ENCODE results near the gene PCED1B.
"Not testable (repeated sequence)": the region's sequence is repeated elsewhere in the genome, so short reads cannot be mapped to it uniquely, and the experiment has no call there.

PCED1B gene

DNA sequence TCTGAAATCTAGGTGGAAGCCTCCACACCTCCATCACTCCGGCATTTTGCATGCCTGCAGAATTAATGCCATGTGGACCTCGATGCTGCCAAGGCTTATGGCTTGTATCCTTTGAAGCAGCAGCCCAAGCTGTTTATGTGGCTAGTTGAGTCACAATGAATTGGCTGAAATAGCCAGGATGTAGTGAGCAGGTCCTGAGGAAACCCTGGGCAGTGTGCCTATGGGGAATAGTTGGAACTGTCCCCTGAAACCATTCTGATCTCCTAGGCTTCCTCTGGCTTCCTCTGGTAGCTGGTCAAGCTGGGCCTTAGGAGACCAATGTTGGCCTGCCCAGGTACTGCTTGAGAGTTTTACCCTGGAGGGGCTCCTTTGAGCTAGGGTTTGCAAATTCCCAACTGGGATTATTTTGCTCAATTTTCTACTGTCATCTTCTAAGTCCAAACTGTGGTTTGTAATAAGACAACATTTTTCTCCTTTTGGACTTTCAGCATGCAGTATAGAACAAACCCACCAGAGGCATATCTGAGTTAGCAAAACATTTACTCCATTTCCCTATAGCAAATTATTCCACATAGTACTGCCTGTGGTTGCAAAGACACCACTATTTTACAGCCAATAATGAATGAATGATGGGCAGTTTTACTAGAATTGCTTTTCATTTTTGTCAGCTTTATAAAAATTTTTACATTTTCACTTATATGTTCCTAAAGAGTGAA is 85.5 kb downstream of the PCED1B start:
- no peak for DNase-seq (ENCODE audit: low read depth)

DNA sequence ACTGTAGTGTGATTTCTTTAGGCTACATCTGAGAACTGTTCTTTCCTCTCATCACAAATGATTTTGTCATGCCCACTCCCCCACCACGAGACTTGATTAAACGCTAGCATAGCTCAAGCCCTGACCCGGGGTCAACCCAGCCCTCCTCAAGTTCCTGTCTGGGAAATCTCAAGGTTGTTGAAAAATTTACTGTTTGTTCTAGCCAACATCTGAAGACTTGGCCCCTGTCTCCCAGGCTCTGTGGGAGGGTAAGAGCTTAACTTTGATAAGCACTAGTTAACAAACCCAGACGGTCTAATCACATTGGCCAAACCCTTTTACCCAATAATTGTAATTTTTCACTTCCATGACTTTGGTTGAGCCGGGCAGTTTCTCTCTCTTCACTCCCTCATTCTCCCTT is 86.5 kb downstream of the PCED1B start:
- no peak for DNase-seq (ENCODE audit: low read depth)

DNA sequence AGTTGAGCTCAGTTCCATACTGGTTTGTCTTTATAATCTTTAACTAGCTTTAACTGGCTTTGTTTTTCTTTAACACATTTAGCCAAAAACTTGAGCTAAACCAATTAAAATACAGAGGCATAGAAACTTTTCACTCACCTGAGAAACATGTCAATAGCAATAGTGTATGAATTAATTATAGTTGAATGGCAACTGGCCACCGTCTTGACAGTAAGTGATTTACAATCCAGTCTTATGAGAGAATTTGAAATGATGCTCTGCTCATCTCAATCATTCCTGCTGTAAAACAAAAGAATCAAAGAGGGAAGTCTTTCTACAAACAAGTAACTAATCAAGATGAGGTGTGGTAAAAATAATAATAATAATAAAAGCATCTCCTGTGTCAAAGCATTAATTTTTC is 86.9 kb downstream of the PCED1B start:
- no peak for DNase-seq (ENCODE audit: low read depth)

DNA sequence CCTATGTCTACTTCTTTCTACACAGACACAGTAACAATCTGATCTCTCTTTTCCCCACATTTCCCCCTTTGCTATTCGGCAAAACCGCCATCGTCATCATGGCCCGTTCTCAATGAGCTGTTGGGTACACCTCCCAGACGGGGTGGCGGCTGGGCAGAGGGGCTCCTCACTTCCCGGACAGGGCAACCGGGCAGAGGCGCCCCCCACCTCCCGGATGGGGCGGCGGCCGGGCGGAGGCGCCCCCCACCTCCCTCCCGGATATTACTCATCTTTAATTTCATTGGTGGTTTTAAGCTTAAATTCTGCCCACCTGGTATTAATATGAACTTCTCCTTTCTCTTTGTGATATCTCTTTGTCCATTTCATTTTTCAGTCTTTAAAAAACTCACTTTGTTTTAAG is 90.9 kb downstream of the PCED1B start:
- DNase-seq (ENCODE audit: low read depth): not testable (repeated sequence)

DNA sequence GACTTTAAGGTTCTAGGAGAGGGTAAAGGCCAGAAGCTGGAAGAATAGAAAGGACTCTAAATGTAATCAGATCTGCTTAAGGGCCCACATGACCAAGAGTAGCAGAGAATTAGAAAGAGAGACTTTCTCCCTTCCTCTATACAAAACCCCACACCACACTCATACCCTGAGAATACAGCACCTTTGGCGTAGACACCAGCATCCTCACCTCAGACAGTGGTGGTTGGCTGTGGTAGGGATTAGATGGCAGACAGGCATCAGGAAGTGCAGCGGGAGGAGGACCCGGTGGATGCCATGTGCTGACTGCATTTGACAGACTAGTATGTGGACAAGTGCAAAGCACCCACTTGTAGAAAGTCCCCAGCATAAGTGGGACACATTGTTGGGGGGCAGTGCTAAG is 98.6 kb downstream of the PCED1B start:
- no peak for DNase-seq (ENCODE audit: low read depth)

DNA sequence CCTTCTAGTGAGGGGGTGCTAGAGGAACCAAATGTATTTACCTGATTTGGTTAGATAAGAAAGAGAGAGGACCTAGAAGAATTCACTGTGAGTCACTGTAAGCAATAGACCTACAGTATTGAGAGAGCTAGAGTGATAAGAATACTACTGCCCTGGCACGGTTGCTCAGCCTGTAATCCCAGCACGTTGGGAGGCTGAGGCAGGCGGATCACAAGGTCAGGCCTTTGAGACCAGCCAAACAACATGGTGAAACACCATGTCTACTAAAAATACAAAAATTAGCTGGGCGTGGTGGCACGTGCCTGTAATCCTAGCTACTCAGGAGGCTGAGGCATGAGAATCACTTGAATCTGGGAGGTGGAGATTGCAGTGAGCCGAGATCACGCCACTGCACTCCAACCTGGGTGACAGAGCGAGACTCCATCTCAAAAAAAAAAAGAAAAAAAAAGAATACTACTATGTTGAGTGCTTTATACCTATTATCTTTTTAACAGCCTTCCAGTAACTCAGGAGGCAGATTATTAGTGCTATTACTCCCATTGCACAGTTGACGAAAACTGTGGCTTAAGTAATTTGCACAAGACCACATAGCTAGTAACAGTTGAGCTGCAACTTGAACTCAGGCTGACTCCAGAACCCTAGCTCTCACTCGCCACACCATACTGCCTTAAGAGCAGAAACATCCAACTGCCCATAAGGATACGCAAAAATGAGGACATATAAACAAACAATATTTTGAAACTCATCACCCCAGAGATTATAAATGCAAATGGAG is 102.9 kb downstream of the PCED1B start:
- DNase-seq (ENCODE audit: low read depth): not testable (repeated sequence)

DNA sequence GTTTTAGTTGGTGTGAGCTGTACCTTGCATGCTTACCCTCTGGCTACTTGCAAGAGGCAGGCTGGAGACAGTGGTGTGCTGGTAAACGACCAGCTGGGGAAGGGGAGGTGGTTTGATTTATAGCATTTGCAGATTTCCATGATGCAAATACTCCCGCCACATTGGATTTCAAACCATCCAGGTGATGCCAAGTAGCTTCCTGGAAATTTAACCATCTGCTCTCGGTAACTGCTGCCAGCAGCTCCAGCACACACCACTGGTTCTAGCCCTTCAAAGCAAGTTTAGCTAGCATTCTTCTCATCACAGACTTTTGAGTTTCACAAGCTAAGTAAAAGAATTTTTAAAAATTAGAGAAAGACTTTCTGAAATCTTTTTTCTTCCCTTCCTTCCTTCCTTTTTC is 104.8 kb downstream of the PCED1B start:
- DNase-seq (ENCODE audit: low read depth): no peak

DNA sequence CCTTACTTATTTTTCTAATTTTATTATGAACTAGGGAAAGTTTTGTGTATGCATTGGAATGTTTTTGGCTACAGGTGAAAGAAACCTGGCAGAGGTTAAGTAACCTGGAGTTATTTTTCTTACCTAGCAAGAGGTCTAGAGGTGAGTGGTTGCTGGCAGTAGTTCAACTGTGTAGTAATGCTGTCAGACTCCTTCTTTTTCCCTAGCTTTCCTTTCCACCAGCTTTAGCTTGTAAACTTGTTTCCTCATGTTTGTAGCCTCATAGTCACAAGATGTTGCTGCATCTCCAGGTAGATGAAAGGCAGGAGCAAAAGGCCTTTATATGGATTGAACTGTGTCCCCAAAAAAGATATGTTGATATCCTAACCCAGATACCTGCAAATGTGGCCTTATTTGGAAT is 105.4 kb downstream of the PCED1B start:
- DNase-seq (ENCODE audit: low read depth): no peak

DNA sequence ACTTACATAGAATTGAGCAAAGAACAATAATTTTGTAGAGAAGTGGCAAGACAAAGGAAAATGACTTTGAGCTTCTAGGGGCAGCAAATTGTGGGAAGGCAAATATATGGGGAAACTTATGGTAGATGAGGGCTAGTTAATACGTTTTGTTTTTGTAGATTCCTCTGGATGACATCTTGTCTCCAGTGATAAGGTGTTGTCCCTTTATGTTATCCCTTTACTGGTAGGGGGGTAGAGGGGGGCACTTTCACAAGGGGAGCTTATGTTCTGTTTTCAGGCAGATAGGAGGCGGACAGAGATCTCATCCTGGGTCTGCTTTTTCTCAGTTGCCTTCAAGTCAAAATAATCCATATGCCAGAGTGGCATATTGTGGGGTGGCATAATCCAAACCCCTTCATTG is 106.8 kb downstream of the PCED1B start:
- DNase-seq (ENCODE audit: low read depth): no peak

DNA sequence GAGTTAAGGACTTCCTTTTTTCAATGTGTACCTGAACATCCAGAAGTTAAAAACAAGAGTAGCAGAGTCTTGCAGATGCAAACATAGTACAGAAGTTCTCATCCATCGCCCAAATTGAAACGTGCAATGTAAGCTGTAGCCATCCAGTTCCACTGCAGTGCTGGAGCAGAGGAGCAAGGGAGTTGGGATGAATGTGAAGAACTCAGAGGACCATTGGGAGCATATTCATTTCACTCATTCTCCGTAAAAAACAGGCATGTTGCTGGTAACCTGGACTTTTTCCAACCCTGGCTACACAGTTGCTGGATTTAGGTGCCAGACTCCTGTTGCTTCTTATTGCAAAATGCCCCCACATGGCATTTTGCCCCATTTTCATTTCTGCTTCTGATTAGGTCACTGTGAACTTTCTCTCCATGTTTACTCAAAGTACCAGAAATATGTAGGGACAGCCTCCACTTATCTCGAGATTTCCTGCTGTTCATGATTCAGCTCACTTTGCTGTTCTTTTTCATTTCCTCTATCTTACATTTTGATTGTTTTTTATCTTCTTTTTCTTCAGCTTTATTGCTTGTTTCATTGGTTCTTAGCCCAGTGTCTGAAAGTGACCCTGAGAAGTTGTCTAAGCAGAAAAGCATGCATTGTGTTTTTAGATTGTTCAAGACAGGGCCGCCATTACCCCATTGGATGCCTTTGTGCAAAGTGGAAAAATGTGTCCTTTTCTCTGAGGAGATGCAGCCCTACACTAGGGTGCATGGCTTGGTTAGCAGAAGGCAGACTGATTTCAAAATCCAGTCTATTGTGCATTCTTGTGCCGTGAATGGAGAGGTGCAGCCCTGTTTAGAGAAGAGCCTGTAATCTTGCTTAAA is 109.4 kb downstream of the PCED1B start:
- DNase-seq (ENCODE audit: low read depth): no peak

DNA sequence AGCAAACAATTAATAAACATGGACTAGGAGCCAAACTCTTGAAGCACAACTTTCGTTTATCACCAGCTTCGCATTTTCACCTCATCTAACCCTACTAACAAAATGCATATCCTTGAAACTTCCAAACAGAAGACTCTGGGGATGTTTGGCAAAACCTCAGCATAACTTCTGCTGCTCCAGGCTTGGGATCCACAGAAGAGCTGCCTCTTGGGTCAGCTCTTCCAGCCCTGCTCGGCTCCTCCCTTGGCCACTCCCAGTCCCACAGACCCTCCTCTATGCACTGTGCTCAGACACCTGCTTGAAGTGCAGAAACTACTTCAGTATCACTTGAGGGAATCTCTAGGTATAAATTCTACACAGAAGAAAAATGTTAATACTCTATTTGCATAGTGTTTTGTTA is 110.3 kb downstream of the PCED1B start:
- DNase-seq (ENCODE audit: low read depth): no peak

DNA sequence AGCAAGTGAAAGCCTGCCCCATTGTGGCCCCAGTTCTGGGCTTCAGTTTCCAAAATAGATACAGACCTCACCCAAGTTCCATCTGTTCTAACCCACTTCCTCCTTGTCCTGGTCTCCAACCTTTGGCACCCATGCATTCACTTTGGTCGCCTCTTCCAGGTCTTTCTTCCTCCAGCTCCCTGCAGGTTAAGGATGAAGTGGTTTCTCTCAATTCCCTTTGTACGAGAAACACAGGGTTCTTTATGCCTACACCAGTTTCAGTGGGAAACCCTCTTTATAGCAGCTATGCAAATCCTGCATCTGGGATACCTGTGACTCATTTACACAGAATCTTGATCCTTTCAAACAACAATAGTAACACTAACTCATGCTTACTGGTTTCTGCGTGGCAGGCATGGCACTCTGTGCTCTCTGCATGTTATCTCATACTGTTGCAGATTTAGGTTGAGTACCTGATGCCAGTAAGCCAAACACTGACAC is 110.9 kb downstream of the PCED1B start:
- no peak for DNase-seq (ENCODE audit: low read depth)

DNA sequence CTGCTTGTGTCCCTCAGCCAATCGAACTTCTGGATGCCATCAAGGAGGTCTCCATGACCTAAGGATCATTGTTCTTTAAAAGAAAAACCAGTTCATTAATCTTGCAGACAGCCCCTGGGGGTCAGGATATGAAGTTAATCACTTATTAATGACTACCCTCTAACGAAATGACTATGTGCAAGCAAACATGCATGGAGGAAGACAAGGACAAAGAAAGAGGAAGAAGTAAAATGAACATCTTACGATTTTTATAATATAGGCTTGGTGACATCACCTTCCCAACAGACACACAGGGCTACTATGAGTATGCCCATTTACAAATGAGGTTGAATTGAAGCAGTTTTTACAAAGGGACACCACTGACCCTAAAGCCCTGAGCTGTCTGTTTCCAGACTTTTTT is 111.5 kb downstream of the PCED1B start:
- DNase-seq (ENCODE audit: low read depth): no peak

DNA sequence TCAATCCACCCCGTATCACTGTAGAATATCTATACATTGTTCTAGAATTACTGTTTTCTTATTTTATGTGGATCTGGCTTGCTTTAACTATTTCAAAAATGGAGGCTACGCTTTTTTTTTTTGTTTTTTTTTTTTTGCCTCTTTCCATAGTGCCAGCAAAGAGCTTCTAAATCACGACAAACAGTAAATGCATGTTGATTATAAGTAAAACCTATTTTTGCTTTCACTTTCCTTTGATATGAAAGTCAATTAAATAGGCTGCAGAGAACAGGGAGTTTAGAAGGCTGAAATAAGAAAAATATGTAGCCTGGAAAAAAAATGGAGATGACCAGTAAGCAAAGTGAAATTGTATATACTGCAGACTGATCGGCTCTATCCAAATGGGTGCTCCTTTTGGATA is 112.6 kb downstream of the PCED1B start:
- no peak for DNase-seq (ENCODE audit: low read depth)

DNA sequence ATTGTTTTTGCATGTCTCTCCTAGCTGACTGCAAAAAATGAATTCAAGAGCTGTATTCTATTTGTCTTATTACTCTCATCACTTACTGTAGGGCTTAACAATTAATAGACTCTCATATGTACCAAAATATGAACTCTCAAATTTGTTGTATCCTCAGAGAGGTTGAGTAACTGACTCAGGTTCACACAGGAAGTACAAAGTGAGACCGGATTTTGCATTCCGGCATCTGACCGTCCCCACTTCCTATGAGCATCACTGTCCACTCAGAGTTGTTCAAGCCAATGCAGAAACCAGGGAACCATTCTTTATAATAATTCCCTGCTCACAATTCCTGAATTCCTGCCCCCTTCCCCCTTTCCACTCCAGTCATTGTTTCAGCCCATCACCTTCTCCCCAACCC is 113.6 kb downstream of the PCED1B start:
- no peak for DNase-seq (ENCODE audit: low read depth)

DNA sequence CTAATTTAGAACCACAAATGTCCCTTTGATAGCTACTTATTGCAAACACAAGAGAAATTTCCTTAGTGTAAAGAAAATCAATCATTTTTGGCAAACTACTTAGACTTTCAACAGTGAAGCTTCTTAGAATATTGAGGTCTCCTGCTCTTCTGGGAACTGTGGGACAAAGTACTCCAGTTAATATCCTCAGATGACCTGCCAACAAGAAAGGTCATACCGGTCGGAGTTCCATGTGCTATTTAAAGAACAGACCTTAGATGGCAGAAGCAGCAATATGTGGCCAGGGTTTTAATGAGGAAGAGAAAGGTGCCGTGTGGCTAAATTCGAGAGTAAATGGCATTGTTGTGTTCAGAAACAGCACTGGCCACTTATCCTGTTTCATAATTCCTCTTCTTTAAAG is 115.1 kb downstream of the PCED1B start:
- no peak for DNase-seq (ENCODE audit: low read depth)

DNA sequence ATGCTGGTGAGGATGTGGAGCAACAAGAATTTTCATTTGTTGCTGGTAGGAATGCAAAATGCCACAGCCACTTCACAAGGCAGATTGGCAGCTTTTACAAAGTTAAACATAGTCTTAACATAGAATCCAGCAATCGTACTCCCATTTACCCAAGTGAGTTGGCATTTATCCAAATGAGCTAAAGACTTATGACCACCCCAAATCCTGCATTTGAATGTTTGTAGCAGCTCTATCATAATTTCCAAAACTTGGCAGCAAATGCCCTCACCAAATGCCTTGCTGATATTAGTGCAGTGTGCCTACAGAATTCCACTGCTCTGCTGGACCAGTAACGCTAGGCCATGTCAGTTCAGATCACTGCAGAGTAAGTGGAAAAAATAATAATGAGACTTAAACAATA is 121.0 kb downstream of the PCED1B start:
- DNase-seq (ENCODE audit: low read depth): no peak

DNA sequence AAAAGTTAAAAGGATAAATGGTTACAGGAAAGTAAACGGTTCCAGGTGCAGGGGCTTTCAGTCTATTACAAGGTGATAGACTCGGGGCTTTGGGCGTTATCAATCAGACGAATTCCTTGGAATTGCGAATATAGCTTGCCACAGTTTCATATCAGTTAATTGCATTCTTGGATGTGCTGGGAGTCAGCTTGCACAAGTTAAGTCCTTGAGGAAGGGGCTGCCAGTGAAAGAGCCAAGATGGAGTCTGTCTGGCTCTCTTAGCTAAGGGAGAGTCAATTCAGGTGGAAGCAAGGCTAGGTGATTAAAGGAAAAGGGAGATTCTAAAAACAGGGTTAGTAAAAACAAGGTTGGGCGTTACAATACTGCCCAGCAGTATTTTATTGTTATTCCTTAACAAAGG is 121.8 kb downstream of the PCED1B start:
- DNase-seq (ENCODE audit: low read depth): not testable (repeated sequence)

DNA sequence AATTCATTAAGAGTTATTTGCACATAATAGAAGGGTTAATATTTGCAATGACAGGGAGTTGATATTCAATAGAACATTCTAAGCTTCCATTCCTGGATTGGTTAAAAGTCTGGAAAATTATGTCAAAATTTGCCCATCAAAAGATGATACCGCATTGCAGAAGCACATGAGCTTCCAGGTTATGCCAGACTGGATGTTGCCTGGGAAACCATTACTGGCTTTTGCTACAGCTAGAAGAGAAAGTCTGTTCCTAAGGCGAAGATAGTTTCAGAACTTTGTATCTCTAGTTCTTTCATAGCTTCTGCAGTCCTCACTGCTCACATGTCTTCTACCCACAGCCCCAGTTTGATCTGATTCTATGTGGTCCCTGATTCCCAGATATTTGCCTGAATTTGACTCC is 122.8 kb downstream of the PCED1B start:
- DNase-seq (ENCODE audit: low read depth): no peak

DNA sequence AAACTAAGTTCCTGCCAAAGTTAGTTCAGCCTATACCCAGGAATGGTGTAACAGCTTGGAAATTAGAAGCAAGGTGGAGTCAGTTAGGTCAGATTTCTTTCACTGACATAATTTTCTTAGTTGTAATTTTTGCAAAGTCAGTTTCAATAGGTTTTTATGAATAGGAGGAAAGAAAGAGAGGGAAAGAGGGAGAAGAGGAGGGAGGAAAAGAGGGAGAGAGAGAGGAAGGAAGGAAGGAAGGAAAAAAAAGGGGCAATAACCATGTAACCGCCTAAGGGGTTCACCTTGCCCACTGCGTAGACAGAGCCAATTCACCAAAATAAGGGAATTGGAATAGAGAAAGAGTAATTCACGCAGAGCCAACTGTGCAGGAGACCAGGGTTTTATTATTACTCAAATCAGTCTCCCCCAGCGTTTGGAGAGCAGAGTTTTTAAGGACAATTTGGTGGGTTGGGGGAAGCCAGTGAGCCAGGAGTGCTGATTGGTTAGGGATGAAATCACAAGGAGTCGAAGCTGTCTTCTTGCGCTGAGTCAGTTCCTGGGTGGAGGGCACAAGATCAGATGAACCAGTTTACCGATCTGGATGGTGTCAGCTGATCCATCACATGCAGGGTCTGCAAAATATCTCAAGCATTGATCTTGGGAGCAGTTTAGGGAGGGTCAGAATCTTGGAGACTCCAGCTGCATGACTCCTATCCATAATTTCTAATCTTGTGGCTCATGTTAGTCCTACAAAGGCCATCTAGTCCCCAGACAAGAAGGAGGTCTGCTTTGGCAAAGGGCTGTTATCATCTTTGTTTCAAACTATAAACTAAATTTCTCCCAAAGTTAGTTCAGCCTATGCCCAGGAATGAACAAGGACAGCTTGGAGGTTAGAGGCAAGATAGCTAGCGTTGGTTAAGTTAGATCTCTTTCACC is 126.4 kb downstream of the PCED1B start:
- DNase-seq (ENCODE audit: low read depth): no peak

Data from stimulated activated CD8-positive, alpha-beta memory T cell treated with anti-CD3 and anti-CD28 coated beads, Interleukin-7, amount 100 ng/mL, for 24 hours (primary cell).